CD4-positive, alpha-beta T cell (primary cell): ENCODE data around the gene ASZ1. TPM values are rescaled to one million over a fixed set of nuclear protein-coding genes. Genes with fewer than 3 reads are reported as not detected.

Experiments used
- ATAC-seq: fragments of 200-7000 bp; cut with Tn5 transposase; one replicate; pipeline ENCODE4 v1.10.0; 2022; ENCODE audit warnings: mild to moderate bottlenecking; ENCODE audit not compliant: poor library complexity
- CTCF ChIA-PET: fragments of 350-600 bp; sonication (Branson Sonifier 250); formaldehyde crosslinking; loops from one replicate; lab custom pipeline; 2021; ENCODE audit warnings: antibody characterized with exemption, inconsistent platforms; lab: Charles Lee
- POLR2A ChIA-PET: fragments of 350-600 bp; sonication (Branson Sonifier 250); formaldehyde crosslinking; loops from one replicate; lab custom pipeline; 2021; ENCODE audit warnings: antibody characterized with exemption, inconsistent platforms; lab: Charles Lee
- DNase-seq, 14 experiments: peaks; one replicate each; pipeline ENCODE4 v3.0.0-alpha.2; 2013 to 2020; ENCODE audit warnings: mixed read lengths in 2 of 14
- H3K27ac ChIP-seq, 2 donors: one replicate each; pipeline versions ENCODE4 v1.5.1 to v1.7.0; 2013; ENCODE audit warnings: low read length in 2 of 2, low read depth in 1 of 2, mild to moderate bottlenecking in 1 of 2
- H3K27me3 ChIP-seq, 2 experiments: 1 replicate in 1 of 2; 2 replicates in 1 of 2; pipeline versions ENCODE4 v1.6.1 to v1.7.0; 2013; ENCODE audit warnings: low read length in 2 of 2, control low read depth in 1 of 2, mild to moderate bottlenecking in 1 of 2, moderate library complexity in 1 of 2; ENCODE audit not compliant: insufficient read depth in 2 of 2, control insufficient read depth in 1 of 2
- H3K36me3 ChIP-seq: one replicate; pipeline ENCODE4 v1.6.1; 2013; ENCODE audit warnings: low read length, control low read depth; ENCODE audit not compliant: insufficient read depth
- H3K4me1 ChIP-seq: one replicate; pipeline ENCODE4 v1.6.1; 2013; ENCODE audit warnings: low read length, control low read depth; ENCODE audit not compliant: insufficient read depth
- H3K4me3 ChIP-seq: one replicate; pipeline ENCODE4 v1.5.1; 2013; ENCODE audit warnings: mild to moderate bottlenecking, low read length, moderate library complexity
- H3K9me3 ChIP-seq, 2 experiments: 1 replicate in 1 of 2; 2 replicates in 1 of 2; pipeline versions ENCODE4 v1.6.1 to v1.7.0; 2013; ENCODE audit warnings: low read length in 2 of 2, mild to moderate bottlenecking in 2 of 2, control low read depth in 1 of 2, moderate library complexity in 1 of 2; ENCODE audit not compliant: control insufficient read depth in 1 of 2, insufficient read depth in 1 of 2
- H3K27ac Mint-ChIP-seq: one replicate; pipeline ENCODE4 v1.8.0; 2020; ENCODE audit warnings: mixed read lengths
- H3K27me3 Mint-ChIP-seq: one replicate; pipeline ENCODE4 v1.8.0; 2021; ENCODE audit warnings: mixed read lengths
- H3K36me3 Mint-ChIP-seq: one replicate; pipeline ENCODE4 v1.8.0; 2021; ENCODE audit warnings: low read depth, mixed read lengths
- H3K4me1 Mint-ChIP-seq: one replicate; pipeline ENCODE4 v1.8.0; 2021; ENCODE audit warnings: low read depth, mixed read lengths
- H3K4me3 Mint-ChIP-seq: one replicate; pipeline ENCODE4 v1.8.0; 2020; ENCODE audit warnings: mild to moderate bottlenecking, mixed read lengths
- H3K9me3 Mint-ChIP-seq: one replicate; pipeline ENCODE4 v1.8.0; 2020; ENCODE audit warnings: mixed read lengths
- CTCF ChIP-seq: fragments of 200-600 bp; IDR thresholded peaks from one replicate; pipeline ENCODE4 v1.8.0; 2022; ENCODE audit warnings: antibody characterized with exemption, mild to moderate bottlenecking
- intact Hi-C, 2 experiments: fragments of 100-400 bp; cut with DNase I in 1 of 2; cut with micrococcal nuclease in 1 of 2; formaldehyde crosslinking; loops; one replicate each; pipeline versions ENCODE4 v1.15.1 to v1.9.0; 2023 to 2025; cut with DNase I, micrococcal nuclease
- total RNA-seq, 174 experiments: library from RNA in 2 of 174; stranded (reverse) in 2 of 174; gene quantifications; one replicate each; pipeline ENCODE4 v1.2.3 and lab custom pipeline; 2021 to 2026

The ASZ1 gene
- total RNA-seq, 2 experiments from 2014 or later: not detected

- ATAC-seq (no peak), DNase-seq (no peak)
- Mint-ChIP-seq H3K27ac (no peak overlapping the region), H3K27me3 (no peaks in the 10 kb centered on the region), H3K4me3 (no peak overlapping the region), H3K36me3 (no peaks in the 10 kb centered on the region), H3K9me3 (no peaks in the 10 kb centered on the region), H3K4me1 (no peaks in the 10 kb centered on the region)
- intact Hi-C loops: no loop called here
- ChIA-PET CTCF (no interaction called here), POLR2A (no interaction called here)
- no peak overlapping the region for H3K4me3 ChIP-seq
- H3K9me3 ChIP-seq: no peaks in the 10 kb centered on the region
- H3K27ac ChIP-seq: no peak overlapping the region
- no peak for TF ChIP-seq CTCF
- H3K27me3 ChIP-seq: no peaks in the 10 kb centered on the region
- no peaks in the 10 kb centered on the region for H3K4me1 ChIP-seq
- H3K36me3 ChIP-seq: no peaks in the 10 kb centered on the region
Observed at GRCh38 chr7:117401293-117402002, 25.8 kb downstream of the ASZ1 start.

- Histone ChIP-seq H3K27me3 (no peaks in the 10 kb centered on the region), H3K4me3 (no peak overlapping the region), H3K4me1 (no peaks in the 10 kb centered on the region), H3K36me3 (no peaks in the 10 kb centered on the region), H3K27ac (no peak overlapping the region), H3K9me3 (no peaks in the 10 kb centered on the region)
- TF ChIP-seq CTCF: no peak
- Mint-ChIP-seq H3K36me3 (no peaks in the 10 kb centered on the region), H3K27me3 (no peaks in the 10 kb centered on the region), H3K4me1 (no peaks in the 10 kb centered on the region), H3K27ac (no peak overlapping the region), H3K9me3 (no peaks in the 10 kb centered on the region), H3K4me3 (no peak overlapping the region)
- POLR2A ChIA-PET: no interaction called here
- CTCF ChIA-PET: no interaction called here
- intact Hi-C loops: no loop called here
- ATAC-seq (no peak), DNase-seq (no peak)
Observed at GRCh38 chr7:117399820-117400422, 27.4 kb downstream of the ASZ1 start.

GRCh38 chr7:117395743-117396142 lies 31.6 kb downstream of the ASZ1 start:
- DNase-seq: no peak
- CTCF ChIA-PET: no interaction called here
- Histone ChIP-seq H3K4me3 (no peak overlapping the region), H3K4me1 (no peaks in the 10 kb centered on the region), H3K36me3 (no peaks in the 10 kb centered on the region), H3K27me3 (no peaks in the 10 kb centered on the region), H3K9me3 (peaks cover 0 to 3% of the 10 kb centered on the region in 2 experiments), H3K27ac (no peak overlapping the region)
- Mint-ChIP-seq H3K4me3 (no peak overlapping the region), H3K9me3 (no peaks in the 10 kb centered on the region), H3K4me1 (no peaks in the 10 kb centered on the region), H3K27ac (no peak overlapping the region), H3K27me3 (no peaks in the 10 kb centered on the region), H3K36me3 (no peaks in the 10 kb centered on the region)
- no peak for ATAC-seq
- POLR2A ChIA-PET: no interaction called here
- TF ChIP-seq CTCF: no peak
- intact Hi-C loops: no loop called here
